ENCODE data around the gene PKD2L2.
"Not testable (repeated sequence)": the region's sequence is repeated elsewhere in the genome, so short reads cannot be mapped to it uniquely, and the experiment has no call there.

Gene PKD2L2

GRCh38 chr5:137888863-137889759 is at the start of gene PKD2L2:
Gene PKD2L2, plus strand, starts transcription at chr5:137889457. Its CDS starts 35 bp downstream, at chr5:137889492.
- DNase-seq (ENCODE audit: insufficient read length, low spot score) (peak; percentile 42), FAIRE-seq (peak; percentile 48)

GRCh38 chr5:137842296-137842695 is 47.0 kb upstream of the PKD2L2 start:
- no peak for DNase-seq (ENCODE audit: insufficient read length, low spot score)

DNA sequence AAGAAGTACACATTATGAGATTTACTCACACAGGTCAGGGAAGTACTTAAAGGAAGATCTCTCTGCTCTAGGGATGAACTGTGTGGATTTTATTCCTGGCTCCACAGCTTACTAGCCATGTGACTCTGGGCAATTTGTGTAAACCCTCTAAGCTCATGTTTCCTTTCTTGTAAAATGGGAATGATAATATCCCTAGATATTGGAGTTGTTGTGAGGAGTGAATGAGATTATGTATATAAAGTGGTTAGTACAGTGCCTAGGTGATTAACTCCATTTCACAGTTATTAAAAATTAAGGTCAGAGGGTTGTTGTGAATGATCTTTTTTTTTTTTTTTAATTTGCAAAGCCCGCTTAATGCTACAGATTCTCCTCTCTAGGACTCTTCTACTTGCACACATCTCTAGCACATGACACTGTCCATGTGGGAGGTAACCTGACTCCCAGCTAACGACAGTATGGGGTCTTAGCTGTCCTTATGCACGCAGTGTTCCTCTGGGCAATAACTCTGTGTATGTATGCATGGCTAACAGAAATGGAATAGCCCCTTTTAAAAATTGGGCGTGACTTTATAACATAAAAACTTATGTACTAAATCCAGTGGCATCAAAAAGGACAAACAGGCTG is 45.5 kb upstream of the PKD2L2 start:
- DNase-seq (ENCODE audit: insufficient read length, low spot score) (no peak), FAIRE-seq (no peak)

More at GRCh38 chr5:137842296-137842695, 47.0 kb upstream of the PKD2L2 start:
- FAIRE-seq: no peak

DNA sequence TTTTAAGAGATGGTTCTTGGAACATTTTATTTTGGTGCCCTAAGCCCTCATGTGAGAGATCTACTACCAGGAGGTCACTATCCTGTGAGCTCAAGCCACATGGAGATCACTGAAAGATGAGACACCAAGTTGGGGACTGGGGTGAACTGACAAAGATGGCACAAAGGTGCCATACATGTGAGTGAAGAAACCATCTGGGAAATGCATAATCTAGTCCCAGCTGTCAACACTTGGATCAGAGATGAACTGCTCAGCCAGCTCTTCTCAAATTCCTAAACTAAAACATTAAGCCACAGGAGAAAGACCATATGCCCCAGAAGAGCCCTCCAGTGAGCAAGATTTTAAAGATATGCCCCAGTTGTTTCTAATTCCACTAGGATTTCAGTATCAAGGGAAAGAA is 43.8 kb upstream of the PKD2L2 start:
- FAIRE-seq: no peak

DNA sequence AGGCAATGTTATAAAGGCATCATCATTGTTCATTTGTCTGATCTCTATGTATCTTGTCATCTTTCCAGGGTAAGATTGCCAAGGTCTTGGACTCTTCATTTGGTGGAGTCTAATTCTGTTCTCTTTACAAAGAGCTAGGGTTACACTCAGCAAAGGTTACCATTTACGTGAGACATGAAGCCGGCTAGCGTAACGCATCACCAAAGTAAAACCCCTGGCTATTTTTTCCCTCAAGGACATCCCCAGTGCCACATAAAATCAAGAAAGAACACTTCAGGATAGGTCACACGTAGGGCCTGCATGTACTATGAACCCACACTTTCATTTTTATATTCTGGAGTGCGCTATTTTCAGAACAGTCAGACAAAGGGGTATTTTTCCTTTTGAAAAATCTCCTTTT is 41.6 kb upstream of the PKD2L2 start:
- DNase-seq (ENCODE audit: insufficient read length, low spot score): no peak
- no peak for FAIRE-seq

More for the DNA sequence above, 43.8 kb upstream of the PKD2L2 start:
- no peak for DNase-seq (ENCODE audit: insufficient read length, low spot score)

DNA sequence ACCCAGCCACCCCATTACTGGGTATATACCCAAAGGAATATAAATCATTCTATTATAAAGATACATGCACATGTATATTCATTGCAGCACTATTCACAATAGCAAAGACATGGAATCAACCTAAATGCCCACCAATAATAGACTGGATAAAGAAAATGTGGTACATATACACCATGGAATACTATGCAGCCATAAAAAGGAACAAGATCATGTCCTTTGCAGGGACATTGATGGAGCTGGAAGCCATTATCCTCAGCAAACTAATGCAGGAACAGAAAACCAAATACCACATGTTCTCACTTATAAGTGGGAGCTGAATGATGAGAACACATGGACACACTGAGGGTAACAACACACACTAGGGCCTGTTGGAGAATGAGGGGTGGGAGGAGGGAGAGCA is 36.1 kb upstream of the PKD2L2 start:
- not testable (repeated sequence) for DNase-seq (ENCODE audit: insufficient read length, low spot score); FAIRE-seq

DNA sequence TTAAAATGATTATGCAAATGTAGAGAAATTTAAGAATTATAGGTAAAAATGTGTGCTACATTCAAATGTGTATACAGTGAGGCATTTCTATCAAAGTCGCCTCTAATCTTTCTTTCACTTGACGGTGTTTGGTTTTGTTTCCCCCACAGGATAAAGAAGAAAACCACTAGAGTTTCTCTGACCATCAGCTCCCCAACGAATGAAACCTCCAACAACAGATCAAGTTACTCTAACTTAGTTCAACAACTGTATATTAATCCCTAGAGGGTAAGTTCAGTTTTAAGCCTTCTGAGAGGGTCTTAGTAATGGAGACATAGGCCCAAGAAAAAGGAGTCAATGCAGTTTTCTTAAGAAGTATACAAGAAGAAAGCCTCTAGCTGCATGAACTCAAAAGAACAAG is 33.1 kb upstream of the PKD2L2 start:
- FAIRE-seq (no peak), DNase-seq (ENCODE audit: insufficient read length, low spot score) (no peak)

DNA sequence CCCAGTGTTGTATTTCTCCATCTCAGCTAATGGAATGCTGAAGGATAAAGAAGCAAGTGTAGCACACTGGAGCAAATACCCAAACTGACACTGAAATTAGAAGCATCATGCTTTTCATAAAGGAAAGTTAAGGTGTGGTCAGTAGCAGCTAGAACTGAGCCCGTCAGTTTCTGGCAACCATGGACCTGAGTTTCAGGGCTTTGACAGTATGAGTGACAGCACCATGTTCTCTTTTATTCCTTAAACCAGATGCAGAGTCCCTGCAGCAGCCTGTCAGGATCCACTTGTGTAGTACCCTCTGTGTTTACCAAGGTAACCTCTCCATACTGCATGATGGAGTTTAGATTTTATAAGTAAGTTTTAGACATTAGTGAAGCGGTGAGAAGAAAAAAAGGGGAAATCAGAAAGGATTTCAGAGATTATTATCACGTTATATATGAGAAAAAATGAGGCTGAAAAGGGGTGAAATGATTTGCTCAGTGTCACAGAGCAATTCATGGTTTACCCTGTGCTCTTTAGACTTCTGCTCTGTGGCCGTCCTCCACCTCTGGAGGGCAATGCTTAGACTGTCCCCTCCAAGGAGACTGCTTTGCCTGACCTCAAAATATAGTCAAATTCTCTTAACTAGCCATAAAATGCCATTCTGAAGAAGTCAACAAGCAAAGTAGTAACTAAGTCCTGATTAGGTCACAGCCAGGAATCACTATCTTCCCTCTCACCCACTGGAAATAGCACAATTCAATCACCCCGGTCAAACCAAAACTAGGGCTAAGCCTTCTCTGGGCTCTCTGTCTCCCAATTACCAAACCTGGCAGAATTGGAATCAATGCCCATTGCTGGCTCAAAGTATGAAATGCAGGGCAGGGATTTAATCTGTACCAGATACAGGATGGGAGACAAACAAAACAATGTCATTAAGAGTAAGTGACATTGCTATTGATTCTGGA is 32.1 kb upstream of the PKD2L2 start:
- no peak for DNase-seq (ENCODE audit: insufficient read length, low spot score)
- FAIRE-seq: peak; percentile 20

- no peak for FAIRE-seq
- no peak for DNase-seq (ENCODE audit: insufficient read length, low spot score)
Observed at GRCh38 chr5:137858223-137858916, 30.9 kb upstream of the PKD2L2 start.

GRCh38 chr5:137858954-137859353 is 30.3 kb upstream of the PKD2L2 start:
- DNase-seq (ENCODE audit: insufficient read length, low spot score) (no peak), FAIRE-seq (no peak)

GRCh38 chr5:137862251-137862650 is 27.0 kb upstream of the PKD2L2 start:
- DNase-seq (ENCODE audit: insufficient read length, low spot score) (no peak), FAIRE-seq (no peak)

GRCh38 chr5:137863653-137864052 is 25.6 kb upstream of the PKD2L2 start:
- not testable (repeated sequence) for DNase-seq (ENCODE audit: insufficient read length, low spot score); FAIRE-seq

DNA sequence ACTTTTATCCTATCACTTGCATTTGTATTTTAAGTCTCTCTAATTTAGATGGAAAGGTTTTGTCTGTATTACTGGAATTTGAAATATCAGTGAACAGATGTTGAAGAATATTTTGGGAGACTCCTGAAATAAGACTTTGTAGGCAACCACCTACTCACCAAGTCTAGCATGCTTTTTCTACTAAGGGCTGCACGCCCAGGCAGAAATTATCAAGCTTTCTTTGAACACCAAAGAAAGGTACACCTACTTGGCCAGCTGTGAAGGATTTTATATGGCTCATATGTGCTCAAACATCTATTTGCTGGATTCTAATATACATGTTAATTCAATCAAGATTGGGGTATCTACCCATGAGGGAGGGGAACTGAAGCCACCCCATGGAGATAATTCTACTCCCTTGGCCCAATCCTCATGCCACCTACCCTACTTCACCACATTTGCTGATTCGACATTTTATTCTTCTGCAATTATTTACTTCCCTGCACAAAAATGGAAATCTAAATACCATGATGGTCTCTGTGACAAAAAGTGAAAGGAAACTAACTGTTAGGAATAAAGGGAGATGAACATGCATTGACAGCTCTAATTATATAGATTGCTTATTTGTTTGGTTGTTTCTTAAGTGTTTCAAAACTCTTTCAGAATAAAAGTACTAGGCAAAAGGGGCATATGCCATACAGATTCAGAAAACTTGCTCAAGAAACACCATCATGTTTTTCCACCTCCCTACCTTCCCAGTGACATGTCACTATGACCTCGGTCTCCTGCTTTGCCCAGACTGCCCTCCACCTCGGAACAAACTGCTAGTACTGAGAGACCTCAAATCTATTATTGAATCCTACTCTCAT is 22.5 kb upstream of the PKD2L2 start:
- no peak for DNase-seq (ENCODE audit: insufficient read length, low spot score)
- no peak for FAIRE-seq

GRCh38 chr5:137867664-137868063 is 21.6 kb upstream of the PKD2L2 start, which contains the start of gene MYOT:
Gene MYOT, plus strand, starts transcription at chr5:137867860. Its CDS starts 2,792 bp downstream, at chr5:137870652.
- FAIRE-seq: no peak
- DNase-seq (ENCODE audit: insufficient read length, low spot score): no peak

DNA sequence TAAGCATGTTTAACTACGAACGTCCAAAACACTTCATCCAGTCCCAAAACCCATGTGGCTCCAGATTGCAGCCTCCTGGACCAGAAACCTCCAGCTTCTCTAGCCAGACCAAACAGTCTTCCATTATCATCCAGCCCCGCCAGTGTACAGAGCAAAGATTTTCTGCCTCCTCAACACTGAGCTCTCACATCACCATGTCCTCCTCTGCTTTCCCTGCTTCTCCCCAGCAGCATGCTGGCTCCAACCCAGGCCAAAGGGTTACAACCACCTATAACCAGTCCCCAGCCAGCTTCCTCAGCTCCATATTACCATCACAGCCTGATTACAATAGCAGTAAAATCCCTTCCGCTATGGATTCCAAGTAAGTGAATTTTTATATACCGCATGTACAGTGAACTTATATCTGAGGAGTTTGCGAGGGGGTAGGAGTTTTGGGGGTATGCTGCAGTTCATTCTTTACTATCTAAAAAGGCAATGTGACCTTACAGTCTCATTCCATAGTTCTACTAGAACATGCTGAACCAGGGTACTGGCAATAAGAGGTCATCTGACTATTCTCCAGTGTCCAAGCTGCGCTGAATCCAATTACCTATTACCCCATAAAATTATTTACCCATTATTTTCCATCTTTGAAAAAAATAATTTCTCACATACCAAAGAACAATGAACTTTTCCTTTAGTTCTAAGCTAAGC is 18.5 kb upstream of the PKD2L2 start:
- DNase-seq (ENCODE audit: insufficient read length, low spot score): no peak
- FAIRE-seq: peak; percentile 13

- DNase-seq (ENCODE audit: insufficient read length, low spot score): no peak
- no peak for FAIRE-seq
Observed at GRCh38 chr5:137871571-137871970, 17.7 kb upstream of the PKD2L2 start.

GRCh38 chr5:137872466-137872865 is 16.8 kb upstream of the PKD2L2 start:
- DNase-seq (ENCODE audit: insufficient read length, low spot score) (no peak), FAIRE-seq (no peak)

GRCh38 chr5:137876101-137876500 is 13.2 kb upstream of the PKD2L2 start:
- no peak for FAIRE-seq
- no peak for DNase-seq (ENCODE audit: insufficient read length, low spot score)

- FAIRE-seq (no peak), DNase-seq (ENCODE audit: insufficient read length, low spot score) (no peak)
Observed at GRCh38 chr5:137880313-137880712, 8.9 kb upstream of the PKD2L2 start.
